ENCODE measurements around the gene DACT2. TPM values are rescaled to one million over a fixed set of nuclear protein-coding genes. Genes with fewer than 3 reads are reported as not detected.

The DACT2 gene
- total and polyA plus RNA-seq, 2 of the 8 experiments (the other 6 are each of a cell fraction or from before 2014, with no cell fraction given) = 2.9 to 3.1 TPM

GRCh38 chr6:168345266-168345665, 25.7 kb upstream of the DACT2 start:
- no peak overlapping the region for H3K56ac ChIP-seq (replicated peaks; ENCODE audit: insufficient read length, low read depth, low read length)
- H4K20me1 ChIP-seq (replicated peaks in 1 of 2; ENCODE audit: control insufficient read depth in 1 of 2, insufficient read depth in 2 of 2, low read length in 2 of 2) = no peaks in the 10 kb centered on the region
- H3K9me3 ChIP-seq (ENCODE audit: insufficient read depth in 2 of 2, low read depth in 1 of 2, low read length in 1 of 2) = no peaks in the 10 kb centered on the region
- H2BK12ac ChIP-seq (ENCODE audit: low read depth, low read length) = no peak overlapping the region
- H2AK5ac ChIP-seq (ENCODE audit: low read depth, low read length) = no peak overlapping the region
- no peak overlapping the region for H3K23ac ChIP-seq (ENCODE audit: insufficient read length)
- no peak overlapping the region for H4K91ac ChIP-seq (replicated peaks; ENCODE audit: insufficient read length, low read length)
- no peak overlapping the region for H3K27ac ChIP-seq (ENCODE audit: low read depth, low read length)
- H2AFZ ChIP-seq (ENCODE audit: low read length) = no peak overlapping the region
- POLR2A ChIA-PET (ENCODE audit: partially characterized antibody) = no interaction called here
- H3K36me3 ChIP-seq (ENCODE audit: control insufficient read depth in 2 of 4, insufficient read depth in 4 of 4, low read length in 3 of 4) = no peaks in the 10 kb centered on the region
- no peak for DNase-seq (ENCODE audit: low read depth in 1 of 2, low spot score in 2 of 2)
- no peak for FAIRE-seq
- H3K27me3 ChIP-seq (replicated peaks in 1 of 4; ENCODE audit: control insufficient read depth in 3 of 4, extremely low read depth in 1 of 4, insufficient read depth in 3 of 4, low read length in 3 of 4) = no peaks in the 10 kb centered on the region; a peak in 1 of 7 replicates
- H4K8ac ChIP-seq (ENCODE audit: extremely low read depth, insufficient read depth, low read length) = peak overlapping the region; percentile 62; the same call in 1 of the 2 replicates
- no peaks in the 10 kb centered on the region for H3K79me1 ChIP-seq (ENCODE audit: low read depth, low read length)
- no peak overlapping the region for H3K14ac ChIP-seq (ENCODE audit: insufficient read length)
- no peak overlapping the region for H2BK5ac ChIP-seq (ENCODE audit: low read depth, low read length)
- H3K18ac ChIP-seq (ENCODE audit: extremely low read depth, low read length) = no peak overlapping the region
- no peak overlapping the region for H3K4me3 ChIP-seq (ENCODE audit: extremely low read depth in 1 of 4, insufficient read depth in 2 of 4, low read depth in 3 of 4, low read length in 4 of 4)
- no peak overlapping the region for H3K4me2 ChIP-seq (ENCODE audit: insufficient read depth in 1 of 2, low read depth in 2 of 2, low read length in 2 of 2)
- 95% methylated on average over 10 of the region's 18 CpGs; no CpG with 5 or more reads in 1 of the 2 experiments for WGBS, 2 experiments (ENCODE audit: extremely low coverage in 1 of 2, insufficient coverage in 1 of 2, insufficient read length in 1 of 2, insufficient replicate concordance in 2 of 2, low coverage in 1 of 2, low lambda C conversion rate in 2 of 2, missing lambda C conversion rate in 1 of 2)
- no peak overlapping the region for H3K4ac ChIP-seq (replicated peaks; ENCODE audit: insufficient read length, low read depth, low read length)
- H2BK15ac ChIP-seq (ENCODE audit: low read length) = no peak overlapping the region
- no peak overlapping the region for H2BK120ac ChIP-seq (replicated peaks; ENCODE audit: low read depth, low read length)
- CTCF ChIA-PET (ENCODE audit: partially characterized antibody) = interaction anchor here (4.6 kb wide), 1 partner anchor 13 kb away, joined by 23 read pairs; no protein-coding TSS in a partner anchor
- peaks cover 0 to 3% (median 0%) of the 10 kb centered on the region in 4 experiments; a peak in 1 of 7 replicates for H3K4me1 ChIP-seq (replicated peaks in 1 of 4; ENCODE audit: control insufficient read depth in 3 of 4, insufficient read depth in 4 of 4, low read length in 3 of 4)
- H3K23me2 ChIP-seq (ENCODE audit: low read depth, low read length) = no peaks in the 10 kb centered on the region
- H2BK20ac ChIP-seq (ENCODE audit: low read length) = no peak overlapping the region
- H3K79me2 ChIP-seq (ENCODE audit: control insufficient read depth in 1 of 2, insufficient read depth in 2 of 2, low read length in 2 of 2) = no peaks in the 10 kb centered on the region
- H4K5ac ChIP-seq (ENCODE audit: insufficient read length, low read depth, low read length) = no peak overlapping the region
- H3K9ac ChIP-seq (replicated peaks in 1 of 4; ENCODE audit: extremely low read depth in 1 of 4, low read depth in 3 of 4, low read length in 3 of 4) = no peak overlapping the region
- TF ChIP-seq GABPA (IDR thresholded peaks at IDR 0.05; ENCODE audit: borderline replicate concordance, insufficient read depth, low read length) (no peak), SAP30 (IDR thresholded peaks at IDR 0.05; ENCODE audit: insufficient read depth, insufficient replicate concordance, low read length) (no peak), ATF2 (IDR thresholded peaks at IDR 0.05; ENCODE audit: low read length) (no peak), SP2 (IDR thresholded peaks at IDR 0.05; ENCODE audit: low read length) (no peak), SIRT6 (IDR thresholded peaks at IDR 0.05; ENCODE audit: low read length) (no peak), BCL11A (IDR thresholded peaks at IDR 0.05; ENCODE audit: low read depth in 2 of 2, low read length in 2 of 2) (no peak), TAF1 (IDR thresholded peaks at IDR 0.05; ENCODE audit: low read depth, low read length) (no peak), CEBPB (IDR thresholded peaks at IDR 0.05; ENCODE audit: low read depth, low read length) (no peak), ASH2L (IDR thresholded peaks at IDR 0.05; ENCODE audit: low read length) (no peak), EZH2 (IDR thresholded peaks at IDR 0.05; ENCODE audit: low read depth, low read length, severe bottlenecking) (no peak), RFX5 (IDR thresholded peaks at IDR 0.05; ENCODE audit: borderline replicate concordance, low read depth, low read length) (no peak), SIN3A (conservative IDR thresholded peaks at IDR 0.05 in 1 of 2, IDR thresholded peaks at IDR 0.05 in 1 of 2; ENCODE audit: low read depth in 1 of 2, low read length in 2 of 2) (no peak), ZNF274 (IDR thresholded peaks at IDR 0.05; ENCODE audit: borderline replicate concordance, extremely low read depth, low read length) (no peak)
